MCF 10A (cell line): Measurements from ENCODE around the gene CHST15. TPM values are rescaled to one million over a fixed set of nuclear protein-coding genes. Genes with fewer than 3 reads are reported as not detected.

Experiments used
- BruUV-seq: library from RNA; stranded (reverse); fragments of 400-500 nt; replicated peaks from 2 replicates; lab custom pipeline; 2021; lab: Mats Ljungman, UMichigan
- CTCF ChIA-PET: fragments of 300-600 bp; sonication (Branson Sonifier 250); formaldehyde crosslinking; extraction: SDS; loops from one replicate; lab custom pipeline; 2021; ENCODE audit warnings: antibody characterized with exemption, inconsistent platforms; lab: Yijun Ruan, JAX
- POLR2A ChIA-PET: fragments of 300-600, 350-650 bp; sonication (Branson Sonifier 250); formaldehyde crosslinking; extraction: SDS; loops from one replicate; lab custom pipeline; 2020; ENCODE audit warnings: antibody characterized with exemption, inconsistent platforms; lab: Yijun Ruan, JAX
- DNase-seq: peaks from one replicate; pipeline ENCODE4 v3.0.0-alpha.2; 2018; ENCODE audit not compliant: unreplicated experiment
- H3K27ac Mint-ChIP-seq: one replicate; pipeline ENCODE4 v1.8.0; 2022; ENCODE audit warnings: mild to moderate bottlenecking, low read depth, mixed read lengths; ENCODE audit not compliant: unreplicated experiment
- H3K27me3 Mint-ChIP-seq: one replicate; pipeline ENCODE4 v1.8.0; 2022; ENCODE audit warnings: mixed read lengths; ENCODE audit not compliant: insufficient read depth, unreplicated experiment
- H3K36me3 Mint-ChIP-seq: one replicate; pipeline ENCODE4 v1.8.0; 2022; ENCODE audit warnings: mild to moderate bottlenecking, moderate library complexity, mixed read lengths; ENCODE audit not compliant: insufficient read depth, unreplicated experiment
- H3K4me1 Mint-ChIP-seq: one replicate; pipeline ENCODE4 v1.8.0; 2022; ENCODE audit warnings: mixed read lengths; ENCODE audit not compliant: insufficient read depth, unreplicated experiment
- H3K4me3 Mint-ChIP-seq: one replicate; pipeline ENCODE4 v1.8.0; 2022; ENCODE audit warnings: mild to moderate bottlenecking, moderate library complexity, mixed read lengths; ENCODE audit not compliant: unreplicated experiment
- H3K9me3 Mint-ChIP-seq: one replicate; pipeline ENCODE4 v1.8.0; 2022; ENCODE audit warnings: mixed read lengths; ENCODE audit not compliant: unreplicated experiment
- CTCF ChIP-seq: fragments of 200-600 bp; IDR thresholded peaks from one replicate; pipeline ENCODE4 v1.8.0; 2022; ENCODE audit warnings: antibody characterized with exemption, mild to moderate bottlenecking; ENCODE audit not compliant: unreplicated experiment
- intact Hi-C: fragments of 100-400 bp; cut with micrococcal nuclease; formaldehyde crosslinking; loops from 2 replicates; pipeline ENCODE4 v1.14.1; 2022
- total RNA-seq: library from RNA; stranded (reverse); gene quantifications from 2 replicates; pipeline ENCODE4 v1.2.3, GENCODE V29; 2022

CHST15 gene
- total RNA-seq, 1 experiment from 2014 or later: 32.8 TPM

GRCh38 chr10:124119946-124120345, 26.5 kb upstream of the CHST15 start:
- TF ChIP-seq CTCF: no peak
- Mint-ChIP-seq H3K27me3 (no peaks in the 10 kb centered on the region), H3K27ac (no peak overlapping the region), H3K9me3 (no peaks in the 10 kb centered on the region), H3K36me3 (no peaks in the 10 kb centered on the region), H3K4me3 (no peak overlapping the region), H3K4me1 (peaks cover 11% of the 10 kb centered on the region)
- POLR2A ChIA-PET: interaction anchor here (3.6 kb wide), 1 partner anchor 14 kb away, joined by 26 read pairs; no protein-coding TSS in a partner anchor
- DNase-seq: no peak
- CTCF ChIA-PET: no interaction called here
- intact Hi-C loops: no loop called here
- BruUV-seq: no TSS peak

DNA sequence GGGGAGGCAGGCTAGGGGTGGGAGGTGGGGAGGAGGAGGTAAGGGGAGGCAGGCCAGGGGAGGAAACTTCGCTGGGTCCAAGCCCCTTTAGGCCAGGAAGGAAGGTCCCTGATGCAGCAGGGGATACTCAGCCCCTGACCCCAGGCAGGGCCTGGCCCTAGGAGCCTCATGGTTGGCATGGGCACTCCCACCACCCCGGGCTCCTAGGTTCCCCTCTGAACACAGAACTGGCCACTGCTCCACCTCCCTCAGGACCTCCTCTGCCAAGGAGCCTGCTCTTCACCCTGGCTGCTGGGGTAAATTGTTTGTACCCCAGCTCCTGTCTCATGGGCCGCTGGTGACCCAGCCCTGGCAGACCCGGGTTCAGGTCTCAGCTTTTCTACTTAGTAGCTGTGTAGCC, 25.8 kb upstream of the CHST15 start:
- intact Hi-C loops: no loop called here
- no peaks in the 10 kb centered on the region for H3K36me3 Mint-ChIP-seq
- no TSS peak for BruUV-seq
- no peaks in the 10 kb centered on the region for H3K27me3 Mint-ChIP-seq
- no peak overlapping the region for H3K27ac Mint-ChIP-seq
- H3K4me3 Mint-ChIP-seq: no peak overlapping the region
- TF ChIP-seq CTCF: no peak
- peaks cover 11% of the 10 kb centered on the region for H3K4me1 Mint-ChIP-seq
- DNase-seq: no peak
- ChIA-PET CTCF (interaction anchor here (0.6 to 2.3 kb wide), 3 partner anchors 13 to 270 kb away, joined by 3 to 9 read pairs (median 4); no protein-coding TSS in a partner anchor), POLR2A (interaction anchor here (0.5 to 3.6 kb wide), 4 partner anchors 13 to 150 kb away, joined by 3 to 26 read pairs (median 10); no protein-coding TSS in a partner anchor)
- H3K9me3 Mint-ChIP-seq: no peaks in the 10 kb centered on the region

DNA sequence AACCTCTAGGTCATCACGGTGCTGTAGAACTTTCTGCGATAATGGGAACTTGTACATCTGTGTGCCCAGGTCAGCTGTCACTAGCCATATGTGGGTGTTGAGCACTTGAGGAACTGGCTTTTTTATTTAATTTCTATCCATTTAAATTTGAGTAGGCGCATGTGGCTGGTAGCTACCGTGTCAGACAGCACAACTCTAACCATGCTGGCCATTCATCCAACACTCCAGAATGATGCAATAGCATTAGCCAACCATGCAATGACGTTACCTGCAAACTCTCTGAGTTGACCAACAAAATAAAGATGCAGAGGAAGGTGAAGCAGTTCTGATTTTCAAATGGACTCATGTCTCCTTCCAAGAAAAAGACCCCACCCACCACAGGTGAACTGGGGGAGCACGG, 24.4 kb upstream of the CHST15 start:
- peak; percentile 85 for DNase-seq
- Mint-ChIP-seq H3K4me3 (no peak overlapping the region), H3K9me3 (no peaks in the 10 kb centered on the region), H3K36me3 (no peaks in the 10 kb centered on the region), H3K27me3 (no peaks in the 10 kb centered on the region), H3K4me1 (peaks cover 11% of the 10 kb centered on the region), H3K27ac (peak overlapping the region; percentile 91)
- TF ChIP-seq CTCF: no peak
- ChIA-PET POLR2A (interaction anchor here (0.6 to 3.6 kb wide), 6 partner anchors 9 to 1161 kb away, joined by 3 to 26 read pairs (median 4); partner anchors contain the start of gene CHST15), CTCF (interaction anchor here (0.6 to 2.3 kb wide), 3 partner anchors 8 to 50 kb away, joined by 3 to 9 read pairs (median 4); no protein-coding TSS in a partner anchor)
- intact Hi-C loops: no loop called here
- no TSS peak for BruUV-seq

DNA sequence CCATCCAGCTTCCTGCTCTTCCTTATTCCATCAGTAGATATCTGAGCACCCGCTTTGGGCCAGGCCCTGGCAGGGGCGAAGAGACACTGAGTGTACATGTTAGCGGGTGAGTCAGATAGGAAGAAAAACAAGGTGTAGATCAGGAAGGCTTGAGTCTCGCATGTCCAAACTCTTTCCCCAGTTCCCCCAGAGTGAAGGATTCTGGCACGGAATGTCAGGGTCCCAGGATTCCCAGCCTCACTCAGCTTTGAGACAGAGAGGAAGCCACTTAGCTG, 24.1 kb upstream of the CHST15 start:
- Mint-ChIP-seq H3K27me3 (no peaks in the 10 kb centered on the region), H3K36me3 (no peaks in the 10 kb centered on the region), H3K4me3 (no peak overlapping the region), H3K9me3 (no peaks in the 10 kb centered on the region), H3K4me1 (peaks cover 11% of the 10 kb centered on the region), H3K27ac (peak overlapping the region; percentile 91)
- ChIA-PET CTCF (interaction anchor here (1.0 to 2.3 kb wide), 2 partner anchors 9 to 11 kb away, joined by 3 to 9 read pairs; no protein-coding TSS in a partner anchor), POLR2A (interaction anchor here (0.8 to 3.6 kb wide), 5 partner anchors 10 to 1160 kb away, joined by 3 to 26 read pairs (median 6); partner anchors contain the start of gene CHST15)
- TF ChIP-seq CTCF: no peak
- TSS peak; percentile 58 for BruUV-seq
- peak; percentile 76 for DNase-seq
- intact Hi-C loops: no loop called here
